ENCODE measurements around the gene HBE1. TPM values are rescaled to one million over a fixed set of nuclear protein-coding genes. Genes with fewer than 3 reads are reported as not detected.

The HBE1 gene
- total RNA-seq, 2 experiments from 2014 or later = not detected

DNA sequence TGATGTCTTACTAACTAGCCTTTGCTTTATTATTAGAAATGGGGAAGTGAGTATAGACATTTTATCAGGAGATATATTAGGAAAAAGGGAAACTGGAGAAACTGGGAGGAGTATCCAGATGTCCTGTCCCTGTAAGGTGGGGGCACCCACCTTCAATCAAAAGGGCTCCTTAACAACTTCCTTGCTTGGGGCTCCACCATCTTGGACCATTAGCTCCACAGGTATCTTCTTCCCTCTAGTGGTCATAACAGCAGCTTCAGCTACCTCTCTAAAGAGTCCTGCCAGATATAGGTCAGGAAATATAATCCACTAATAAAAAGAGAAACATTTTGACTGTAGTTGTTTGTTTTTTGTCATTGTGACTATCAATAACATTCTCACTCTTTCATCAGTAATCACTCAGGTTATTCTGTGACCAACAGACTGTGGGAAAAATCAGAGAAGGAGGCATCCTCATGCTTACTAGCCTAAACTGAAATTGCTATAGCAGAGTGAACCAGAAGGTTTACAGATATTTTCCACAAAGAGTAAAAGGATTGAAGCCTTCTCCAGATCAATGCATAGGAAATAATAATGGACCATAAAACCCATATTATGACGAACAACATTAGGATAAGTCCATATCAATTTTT is 21.6 kb upstream of the HBE1 start:
- Mint-ChIP-seq H3K36me3 (ENCODE audit: low read depth) (no peaks in the 10 kb centered on the region), H3K4me3 (no peak overlapping the region), H3K9me3 (no peaks in the 10 kb centered on the region), H3K27me3 (no peaks in the 10 kb centered on the region), H3K4me1 (no peaks in the 10 kb centered on the region), H3K27ac (no peak overlapping the region)
- ChIA-PET CTCF (no interaction called here), POLR2A (no interaction called here)
- DNase-seq = no peak

- H3K36me3 Mint-ChIP-seq (ENCODE audit: low read depth) = no peaks in the 10 kb centered on the region
- POLR2A ChIA-PET = no interaction called here
Measured at GRCh38 chr11:5290106-5290505, 20.4 kb upstream of the HBE1 start.

DNA sequence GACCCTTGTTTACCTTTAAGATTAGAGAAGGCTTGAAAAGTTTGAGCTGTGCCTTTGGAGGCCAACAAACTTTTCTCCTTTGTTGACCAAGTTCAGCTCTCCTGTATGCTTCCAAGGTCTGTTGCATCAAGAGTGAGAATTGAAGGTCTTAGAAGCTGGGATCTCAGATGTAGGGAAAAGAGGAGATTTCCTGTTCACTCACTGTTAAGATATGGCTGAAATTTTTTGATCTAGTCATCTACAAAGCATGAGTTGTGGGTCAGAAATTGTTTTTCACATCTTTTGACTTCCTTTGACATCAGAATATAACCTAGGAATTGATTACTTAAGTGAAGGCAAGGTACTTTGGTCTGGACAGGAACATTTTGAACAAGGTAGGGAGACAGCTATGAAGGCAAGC is 20.0 kb upstream of the HBE1 start:
- Mint-ChIP-seq H3K4me3 (no peak overlapping the region), H3K27ac (no peak overlapping the region), H3K27me3 (no peaks in the 10 kb centered on the region), H3K9me3 (no peaks in the 10 kb centered on the region), H3K36me3 (ENCODE audit: low read depth) (no peaks in the 10 kb centered on the region), H3K4me1 (no peaks in the 10 kb centered on the region)
- CTCF ChIA-PET = no interaction called here
- no peak for DNase-seq
- POLR2A ChIA-PET = no interaction called here

More at GRCh38 chr11:5290106-5290505, 20.4 kb upstream of the HBE1 start:
- H3K9me3 Mint-ChIP-seq = no peaks in the 10 kb centered on the region
- no peak overlapping the region for H3K4me3 Mint-ChIP-seq
- no peak overlapping the region for H3K27ac Mint-ChIP-seq
- H3K4me1 Mint-ChIP-seq = no peaks in the 10 kb centered on the region
- CTCF ChIA-PET = no interaction called here
- no peak for DNase-seq
- H3K27me3 Mint-ChIP-seq = no peaks in the 10 kb centered on the region

DNA sequence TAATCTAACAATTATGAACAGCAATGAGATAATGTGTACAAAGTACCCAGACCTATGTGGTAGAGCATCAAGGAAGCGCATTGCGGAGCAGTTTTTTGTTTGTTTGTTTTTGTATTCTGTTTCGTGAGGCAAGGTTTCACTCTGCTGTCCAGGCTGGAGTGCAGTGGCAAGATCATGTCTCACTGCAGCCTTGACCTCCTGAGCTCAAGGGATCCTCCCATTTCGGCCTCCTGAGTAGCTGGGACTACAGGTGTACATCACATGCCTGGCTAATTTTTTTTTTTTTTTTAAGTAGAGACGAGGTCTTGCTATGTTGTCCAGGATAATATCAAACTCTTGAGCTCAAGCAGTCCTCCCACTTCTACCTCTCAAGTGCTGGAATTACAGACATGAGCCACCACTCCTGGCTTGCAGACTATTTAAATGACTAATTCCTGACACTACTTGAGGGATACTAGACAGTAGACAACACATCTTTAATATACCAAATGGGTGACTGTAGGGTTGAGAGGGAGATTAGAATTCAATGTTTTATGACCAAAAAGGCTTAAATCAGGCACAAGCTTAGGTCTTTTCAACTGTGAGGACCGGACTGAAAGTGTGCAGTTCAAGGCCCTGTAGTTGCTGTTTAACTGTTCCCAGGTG is 19.3 kb upstream of the HBE1 start:
- H3K27ac Mint-ChIP-seq = no peak overlapping the region
- H3K27me3 Mint-ChIP-seq = no peaks in the 10 kb centered on the region
- no peak for DNase-seq
- CTCF ChIA-PET = no interaction called here
- H3K9me3 Mint-ChIP-seq = no peaks in the 10 kb centered on the region
- POLR2A ChIA-PET = no interaction called here
- no peaks in the 10 kb centered on the region for H3K36me3 Mint-ChIP-seq (ENCODE audit: low read depth)
- H3K4me1 Mint-ChIP-seq = no peaks in the 10 kb centered on the region
- H3K4me3 Mint-ChIP-seq = no peak overlapping the region

GRCh38 chr11:5288108-5288905 is 18.6 kb upstream of the HBE1 start:
- no peaks in the 10 kb centered on the region for H3K27me3 Mint-ChIP-seq
- no peak for DNase-seq
- H3K9me3 Mint-ChIP-seq = no peaks in the 10 kb centered on the region
- CTCF ChIA-PET = no interaction called here
- no peak overlapping the region for H3K27ac Mint-ChIP-seq
- no peaks in the 10 kb centered on the region for H3K36me3 Mint-ChIP-seq (ENCODE audit: low read depth)
- H3K4me1 Mint-ChIP-seq = no peaks in the 10 kb centered on the region
- no peak overlapping the region for H3K4me3 Mint-ChIP-seq
- POLR2A ChIA-PET = no interaction called here

DNA sequence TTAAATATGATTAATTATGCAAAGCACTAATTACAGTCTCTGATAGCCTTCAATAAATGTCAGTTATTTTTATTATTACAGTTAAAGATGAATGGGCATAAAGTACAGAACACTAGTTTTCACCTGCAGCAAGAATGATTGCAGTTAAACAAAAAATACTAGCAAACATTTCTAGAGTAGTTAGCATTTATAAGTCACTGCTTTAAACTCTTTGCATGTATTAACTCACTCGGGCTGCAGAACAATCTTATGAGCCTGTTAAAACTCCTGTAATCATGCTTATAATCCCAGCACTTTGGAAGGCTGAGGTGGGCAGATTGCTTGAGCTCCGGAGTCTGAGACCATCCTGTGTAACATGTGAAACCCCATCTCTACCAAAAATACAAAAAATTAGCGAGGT is 17.2 kb upstream of the HBE1 start:
- no peak for DNase-seq
- POLR2A ChIA-PET = no interaction called here
- Mint-ChIP-seq H3K4me1 (no peaks in the 10 kb centered on the region), H3K4me3 (no peak overlapping the region), H3K36me3 (ENCODE audit: low read depth) (no peaks in the 10 kb centered on the region), H3K27me3 (no peaks in the 10 kb centered on the region), H3K9me3 (no peaks in the 10 kb centered on the region), H3K27ac (no peak overlapping the region)
- CTCF ChIA-PET = no interaction called here

DNA sequence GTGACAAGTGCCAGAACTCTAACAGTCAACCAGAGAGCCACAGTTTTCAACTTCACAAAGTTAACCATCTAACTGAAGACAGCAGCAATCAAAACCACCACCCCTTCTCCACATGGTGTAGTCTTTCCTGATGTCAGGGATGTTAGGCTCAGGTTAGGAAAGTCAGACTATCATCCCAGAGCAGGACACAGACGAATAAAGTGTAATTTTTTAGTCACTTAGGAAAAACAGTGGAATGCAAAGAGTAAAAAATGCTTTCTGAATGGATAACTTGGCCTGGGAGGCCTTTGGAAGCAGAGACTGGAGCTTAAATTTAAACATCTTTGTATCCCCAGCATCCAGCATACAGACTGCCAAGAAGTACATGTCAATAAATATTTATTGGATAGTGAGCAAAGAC is 16.6 kb upstream of the HBE1 start:
- no peaks in the 10 kb centered on the region for H3K9me3 Mint-ChIP-seq
- H3K4me3 Mint-ChIP-seq = no peak overlapping the region
- no peaks in the 10 kb centered on the region for H3K4me1 Mint-ChIP-seq
- no peaks in the 10 kb centered on the region for H3K27me3 Mint-ChIP-seq
- H3K27ac Mint-ChIP-seq = no peak overlapping the region
- no peaks in the 10 kb centered on the region for H3K36me3 Mint-ChIP-seq (ENCODE audit: low read depth)
- DNase-seq = no peak
- POLR2A ChIA-PET = no interaction called here
- CTCF ChIA-PET = no interaction called here

GRCh38 chr11:5285703-5286340 is 16.1 kb upstream of the HBE1 start:
- CTCF ChIA-PET = no interaction called here
- no peaks in the 10 kb centered on the region for H3K4me1 Mint-ChIP-seq
- no peaks in the 10 kb centered on the region for H3K9me3 Mint-ChIP-seq
- POLR2A ChIA-PET = no interaction called here
- DNase-seq = no peak
- no peaks in the 10 kb centered on the region for H3K27me3 Mint-ChIP-seq
- no peak overlapping the region for H3K27ac Mint-ChIP-seq
- no peaks in the 10 kb centered on the region for H3K36me3 Mint-ChIP-seq (ENCODE audit: low read depth)
- no peak overlapping the region for H3K4me3 Mint-ChIP-seq

DNA sequence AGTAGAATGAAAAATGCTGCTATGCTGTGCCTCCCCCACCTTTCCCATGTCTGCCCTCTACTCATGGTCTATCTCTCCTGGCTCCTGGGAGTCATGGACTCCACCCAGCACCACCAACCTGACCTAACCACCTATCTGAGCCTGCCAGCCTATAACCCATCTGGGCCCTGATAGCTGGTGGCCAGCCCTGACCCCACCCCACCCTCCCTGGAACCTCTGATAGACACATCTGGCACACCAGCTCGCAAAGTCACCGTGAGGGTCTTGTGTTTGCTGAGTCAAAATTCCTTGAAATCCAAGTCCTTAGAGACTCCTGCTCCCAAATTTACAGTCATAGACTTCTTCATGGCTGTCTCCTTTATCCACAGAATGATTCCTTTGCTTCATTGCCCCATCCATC is 14.9 kb upstream of the HBE1 start:
- H3K27ac Mint-ChIP-seq = no peak overlapping the region
- H3K36me3 Mint-ChIP-seq (ENCODE audit: low read depth) = no peaks in the 10 kb centered on the region
- ChIA-PET CTCF (interaction anchor here (0.6 kb wide), 1 partner anchor 149 kb away, joined by 3 read pairs; no protein-coding TSS in a partner anchor), POLR2A (no interaction called here)
- no peaks in the 10 kb centered on the region for H3K27me3 Mint-ChIP-seq
- no peak overlapping the region for H3K4me3 Mint-ChIP-seq
- no peaks in the 10 kb centered on the region for H3K9me3 Mint-ChIP-seq
- DNase-seq = no peak
- peaks cover 4% of the 10 kb centered on the region for H3K4me1 Mint-ChIP-seq

DNA sequence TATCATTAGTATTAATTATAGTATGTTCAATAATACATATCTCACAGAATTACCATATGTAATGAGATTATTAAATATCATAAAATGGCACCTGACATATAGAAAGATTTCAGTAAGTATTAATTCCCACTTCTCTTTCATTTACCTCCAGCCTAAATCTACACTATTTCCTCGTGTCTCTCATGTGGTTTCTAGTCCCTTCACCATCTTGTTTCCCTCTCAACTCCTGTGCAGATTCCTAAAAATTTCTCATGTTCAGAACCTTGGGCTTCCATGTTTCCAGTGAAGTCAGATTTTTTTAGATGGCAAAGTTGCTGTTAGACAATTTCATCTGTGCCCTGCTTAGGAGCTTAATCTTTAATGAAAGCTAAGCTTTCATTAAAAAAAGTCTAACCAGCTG is 14.1 kb upstream of the HBE1 start:
- no peak overlapping the region for H3K27ac Mint-ChIP-seq
- H3K9me3 Mint-ChIP-seq = no peaks in the 10 kb centered on the region
- no peaks in the 10 kb centered on the region for H3K27me3 Mint-ChIP-seq
- DNase-seq = no peak
- H3K4me3 Mint-ChIP-seq = no peak overlapping the region
- POLR2A ChIA-PET = no interaction called here
- CTCF ChIA-PET = interaction anchor here (0.6 kb wide), 1 partner anchor 150 kb away, joined by 3 read pairs; no protein-coding TSS in a partner anchor
- peaks cover 4% of the 10 kb centered on the region for H3K4me1 Mint-ChIP-seq
- H3K36me3 Mint-ChIP-seq (ENCODE audit: low read depth) = no peaks in the 10 kb centered on the region

DNA sequence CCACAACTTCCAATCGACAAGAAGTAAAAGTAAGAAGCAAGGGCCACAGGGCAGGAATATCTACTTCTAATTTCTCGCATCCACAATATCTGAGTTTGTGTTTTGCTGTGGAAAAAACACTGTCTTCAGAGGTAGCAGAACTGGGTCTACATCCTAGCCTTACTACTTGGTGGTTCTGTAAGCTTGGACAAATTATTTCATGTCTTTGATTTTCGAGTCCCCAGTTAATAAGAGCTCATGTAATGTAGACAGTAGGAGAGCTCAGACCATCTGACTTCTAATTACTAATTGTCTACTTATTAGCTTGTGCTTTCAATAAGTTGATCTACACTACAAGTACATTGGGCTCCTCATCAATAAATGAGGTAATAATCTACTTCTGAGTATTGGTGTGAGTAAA is 13.3 kb upstream of the HBE1 start:
- Mint-ChIP-seq H3K9me3 (no peaks in the 10 kb centered on the region), H3K27me3 (no peaks in the 10 kb centered on the region), H3K27ac (no peak overlapping the region), H3K4me1 (peaks cover 4% of the 10 kb centered on the region), H3K4me3 (no peak overlapping the region), H3K36me3 (ENCODE audit: low read depth) (no peaks in the 10 kb centered on the region)
- ChIA-PET POLR2A (no interaction called here), CTCF (no interaction called here)
- no peak for DNase-seq

DNA sequence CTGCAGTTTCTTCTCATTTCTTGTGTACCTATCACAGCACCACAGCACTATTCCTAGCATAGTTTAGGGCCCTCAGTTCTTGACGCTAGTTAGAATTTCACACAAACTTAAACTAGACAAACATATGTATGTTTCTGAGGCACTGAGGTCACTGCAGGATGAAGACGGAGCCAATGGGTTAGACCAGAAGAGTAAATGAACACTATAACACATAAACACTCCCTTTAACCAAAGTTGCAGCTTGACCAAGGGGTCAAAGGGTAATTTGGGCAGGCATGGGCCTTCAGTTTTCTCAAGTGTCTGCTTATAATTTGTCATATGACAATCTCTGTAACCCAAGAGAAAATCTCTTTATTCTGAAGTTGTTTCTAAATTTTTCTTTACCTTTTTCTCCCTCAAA is 12.9 kb upstream of the HBE1 start:
- Mint-ChIP-seq H3K36me3 (ENCODE audit: low read depth) (no peaks in the 10 kb centered on the region), H3K4me1 (peaks cover 4% of the 10 kb centered on the region), H3K9me3 (no peaks in the 10 kb centered on the region), H3K27me3 (no peaks in the 10 kb centered on the region), H3K27ac (no peak overlapping the region), H3K4me3 (no peak overlapping the region)
- no peak for DNase-seq
- ChIA-PET POLR2A (no interaction called here), CTCF (no interaction called here)

GRCh38 chr11:5281596-5281995 is 11.9 kb upstream of the HBE1 start:
- no peaks in the 10 kb centered on the region for H3K27me3 Mint-ChIP-seq
- CTCF ChIA-PET = no interaction called here
- H3K36me3 Mint-ChIP-seq (ENCODE audit: low read depth) = no peaks in the 10 kb centered on the region
- POLR2A ChIA-PET = no interaction called here
- peaks cover 4% of the 10 kb centered on the region for H3K4me1 Mint-ChIP-seq
- no peaks in the 10 kb centered on the region for H3K9me3 Mint-ChIP-seq
- H3K27ac Mint-ChIP-seq = no peak overlapping the region
- DNase-seq = no peak
- H3K4me3 Mint-ChIP-seq = no peak overlapping the region

All from activated CD4-positive, alpha-beta T cell treated with anti-CD3 and anti-CD28 coated beads, Interleukin-2, amount 10 ng/mL, durations not matched to agents 7 days and 5 days (primary cell).